Spinal cord (tissue), 10 donors: ENCODE data around the gene MPL. TPM values are rescaled to one million over a fixed set of nuclear protein-coding genes. Genes with fewer than 3 reads are reported as not detected.

Experiments used
- DNase-seq, 6 donors: peaks; one replicate each; pipeline versions ENCODE4 v3.0.0 to v3.0.0-alpha.2; 2013 to 2015; ENCODE audit warnings: low spot score in 6 of 6, low read depth in 4 of 6
- H3K27ac ChIP-seq: one replicate; pipeline ENCODE4 v1.5.1; 2013; ENCODE audit warnings: low read depth, low read length, control low read depth
- H3K27me3 ChIP-seq: one replicate; pipeline ENCODE4 v1.6.1; 2013; ENCODE audit warnings: low read length; ENCODE audit not compliant: control insufficient read depth, insufficient read depth
- H3K36me3 ChIP-seq: one replicate; pipeline ENCODE4 v1.6.1; 2013; ENCODE audit warnings: low read length; ENCODE audit not compliant: control insufficient read depth, insufficient read depth
- H3K4me1 ChIP-seq: one replicate; pipeline ENCODE4 v1.6.1; 2013; ENCODE audit warnings: low read length; ENCODE audit not compliant: control insufficient read depth, insufficient read depth
- H3K4me3 ChIP-seq: one replicate; pipeline ENCODE4 v1.5.1; 2013; ENCODE audit warnings: low read depth, low read length, control low read depth
- H3K9me3 ChIP-seq: one replicate; pipeline ENCODE4 v1.6.1; 2013; ENCODE audit warnings: low read length; ENCODE audit not compliant: control insufficient read depth, insufficient read depth
- WGBS: methylation state at CpG from one replicate; pipeline ENCODE4 v1.1.5; 2013; ENCODE audit warnings: missing lambda C conversion rate; ENCODE audit not compliant: insufficient coverage; 5-methylcytosine and 5-hydroxymethylcytosine counted together
- polyA plus RNA-seq, 2 donors: library from polyadenylated mRNA; unstranded; fragments of 120-200 nt; gene quantifications; one replicate each; pipeline ENCODE4 v1.2.1, GENCODE V29; 2013; ENCODE audit not compliant: insufficient read length in 2 of 2
- total RNA-seq, 2 donors: library from RNA; depleted of rRNA in 1 of 2; stranded (reverse); fragments of 120-200 nt in 1 of 2; fragments of >200 nt in 1 of 2; gene quantifications; one replicate each; pipeline versions ENCODE4 v1.2.3 to v1.2.4, GENCODE V29; 2013 to 2014
- donor health status: healthy.

Gene MPL
- total and polyA plus RNA-seq, 4 donors = 0.11 to 1.2 (median 0.40) TPM

- H3K27me3 ChIP-seq = no peaks in the 10 kb centered on the region
- H3K4me3 ChIP-seq = no peak overlapping the region
- H3K4me1 ChIP-seq = peaks cover 29% of the 10 kb centered on the region
- H3K36me3 ChIP-seq = peaks cover 45% of the 10 kb centered on the region
- 73% methylated on average over 2 of the region's 4 CpGs for WGBS
- DNase-seq = no peak
- no peak overlapping the region for H3K27ac ChIP-seq
- H3K9me3 ChIP-seq = no peaks in the 10 kb centered on the region
Observed at GRCh38 chr1:43360616-43361015, 23.0 kb downstream of the MPL start.

GRCh38 chr1:43363283-43363934 is 25.8 kb downstream of the MPL start:
- 83% methylated on average over 4 of the region's 9 CpGs for WGBS
- Histone ChIP-seq H3K4me3 (no peak overlapping the region), H3K36me3 (peaks cover 55% of the 10 kb centered on the region), H3K4me1 (peaks cover 44% of the 10 kb centered on the region), H3K27ac (no peak overlapping the region), H3K27me3 (no peaks in the 10 kb centered on the region), H3K9me3 (no peaks in the 10 kb centered on the region)
- DNase-seq = no peak

GRCh38 chr1:43363935-43364525 is 26.4 kb downstream of the MPL start:
- H3K27me3 ChIP-seq = no peaks in the 10 kb centered on the region
- peaks cover 55% of the 10 kb centered on the region for H3K36me3 ChIP-seq
- no peak overlapping the region for H3K4me3 ChIP-seq
- H3K4me1 ChIP-seq = peaks cover 47% of the 10 kb centered on the region
- H3K9me3 ChIP-seq = no peaks in the 10 kb centered on the region
- no peak for DNase-seq
- no peak overlapping the region for H3K27ac ChIP-seq
- WGBS = 80% methylated on average over 4 of the region's 5 CpGs

- no peak for DNase-seq
- Histone ChIP-seq H3K4me1 (peaks cover 35% of the 10 kb centered on the region), H3K9me3 (no peaks in the 10 kb centered on the region), H3K27me3 (no peaks in the 10 kb centered on the region), H3K4me3 (no peak overlapping the region), H3K36me3 (peaks cover 54% of the 10 kb centered on the region), H3K27ac (no peak overlapping the region)
- 80% methylated on average over 2 of the region's 2 CpGs for WGBS
Observed at GRCh38 chr1:43365678-43366077, 28.1 kb downstream of the MPL start.

GRCh38 chr1:43366179-43366578 is 28.6 kb downstream of the MPL start:
- H3K4me3 ChIP-seq = no peak overlapping the region

DNA sequence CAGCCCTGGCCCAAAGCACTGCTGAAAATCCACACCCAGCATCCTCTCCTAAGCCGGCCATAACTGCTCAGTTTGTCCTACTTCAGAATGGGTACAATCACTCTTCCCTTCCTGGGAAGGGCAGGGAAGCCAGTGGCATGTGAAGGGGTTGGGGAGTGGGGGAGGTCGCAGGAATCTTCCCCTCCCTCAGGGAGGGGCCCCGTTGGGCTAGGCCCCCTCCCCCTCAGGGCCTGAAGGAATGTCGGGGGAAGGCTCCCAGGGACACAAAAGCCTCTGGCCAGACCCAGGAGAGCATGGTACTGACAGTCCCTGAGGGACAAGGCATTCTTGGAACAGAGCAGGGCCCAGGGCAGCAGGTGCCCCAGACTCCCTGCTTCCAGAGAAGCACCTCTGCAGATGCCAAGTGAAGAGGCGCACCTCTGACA is 29.0 kb downstream of the MPL start:
- H3K27me3 ChIP-seq = no peaks in the 10 kb centered on the region
- DNase-seq = no peak
- no peaks in the 10 kb centered on the region for H3K9me3 ChIP-seq
- H3K4me1 ChIP-seq = peaks cover 31% of the 10 kb centered on the region
- H3K4me3 ChIP-seq = peak overlapping the region; percentile 65
- 20% methylated on average over 3 of the region's 5 CpGs for WGBS
- no peak overlapping the region for H3K27ac ChIP-seq
- peaks cover 50% of the 10 kb centered on the region for H3K36me3 ChIP-seq

More at GRCh38 chr1:43366179-43366578, 28.6 kb downstream of the MPL start:
- DNase-seq = no peak
- Histone ChIP-seq H3K4me1 (peaks cover 31% of the 10 kb centered on the region), H3K36me3 (peaks cover 50% of the 10 kb centered on the region), H3K27ac (no peak overlapping the region), H3K9me3 (no peaks in the 10 kb centered on the region), H3K27me3 (no peaks in the 10 kb centered on the region)
- 57% methylated on average over 6 of the region's 11 CpGs for WGBS

- Histone ChIP-seq H3K9me3 (no peaks in the 10 kb centered on the region), H3K27ac (peak overlapping the region; percentile 52), H3K4me1 (peaks cover 31% of the 10 kb centered on the region), H3K27me3 (no peaks in the 10 kb centered on the region), H3K36me3 (peaks cover 47% of the 10 kb centered on the region), H3K4me3 (peak overlapping the region; percentile 65)
- no peak for DNase-seq
- WGBS = 10% methylated on average over 43 of the region's 48 CpGs
Observed at GRCh38 chr1:43367026-43367903, 29.6 kb downstream of the MPL start.

DNA sequence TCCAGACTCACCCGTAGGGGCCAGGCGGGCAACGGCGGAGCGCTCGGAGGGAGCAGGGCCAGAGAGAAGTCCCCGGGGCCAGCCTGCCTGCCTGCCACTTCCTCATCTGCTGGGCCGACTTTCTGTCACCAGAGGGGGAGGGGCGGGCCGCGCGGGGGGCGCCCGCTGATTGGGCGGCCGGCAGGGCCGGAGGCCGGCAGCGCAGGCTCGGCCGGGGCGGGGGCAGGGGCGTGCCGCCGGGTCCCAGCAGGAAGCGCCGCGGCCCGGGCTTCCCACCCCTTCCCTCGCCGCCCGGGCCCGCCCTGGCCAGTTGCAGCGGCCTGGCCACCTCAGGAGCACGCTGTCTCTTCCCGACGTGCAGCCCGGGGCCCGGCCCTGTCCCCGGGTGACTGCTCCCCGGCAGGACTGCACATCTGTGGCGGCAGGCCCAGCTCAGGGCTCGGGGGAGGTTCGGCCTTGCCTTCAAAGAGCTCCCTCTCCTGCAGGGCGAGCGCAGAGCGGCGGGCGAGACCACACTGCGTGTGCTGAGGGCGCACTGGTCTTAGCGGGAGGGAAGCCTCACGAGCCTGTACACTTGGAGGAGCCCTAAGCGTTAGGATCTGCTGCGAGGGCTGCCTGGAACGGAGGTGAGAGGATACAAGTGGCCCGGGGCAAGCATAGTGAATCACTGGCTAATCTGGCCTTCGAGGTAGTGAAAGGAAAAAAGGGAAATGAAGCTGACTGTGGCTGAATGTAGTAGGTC is 30.5 kb downstream of the MPL start, which contains the start of gene ELOVL1:
Gene ELOVL1, minus strand, starts transcription at position 108 of the 742 bp plus-strand sequence. CDS start 2,402 bp downstream, outside the sequence.
- Histone ChIP-seq H3K36me3 (peaks cover 39% of the 10 kb centered on the region), H3K27ac (peak within 1 kb of the TSS; percentile 80), H3K4me3 (peak within 1 kb of the TSS; percentile 66), H3K4me1 (peaks cover 31% of the 10 kb centered on the region), H3K9me3 (no peaks in the 10 kb centered on the region), H3K27me3 (no peaks in the 10 kb centered on the region)
- WGBS = under 1% methylated on average over 58 of the region's 58 CpGs
- peak in 3 of 6 donors; percentile 74 to 93 (median 89) for DNase-seq

DNA sequence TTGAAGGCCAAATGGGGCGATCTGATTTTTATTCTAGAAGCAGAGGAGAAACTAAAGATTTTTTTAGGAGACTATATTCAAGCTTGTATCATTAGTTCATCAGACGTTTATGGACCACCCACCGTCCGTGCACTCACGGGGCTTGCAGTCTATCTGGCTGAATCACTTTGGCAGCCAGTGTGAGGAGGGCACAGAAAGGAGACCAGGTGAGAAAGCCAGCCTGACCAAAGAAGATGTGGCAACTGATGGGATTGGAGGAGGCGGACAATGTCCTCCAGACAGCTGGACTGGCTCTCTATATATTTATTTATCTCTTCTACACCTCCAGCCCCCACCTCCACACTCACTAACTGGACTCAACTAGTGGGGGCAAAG is 31.0 kb downstream of the MPL start:
- Histone ChIP-seq H3K9me3 (no peaks in the 10 kb centered on the region), H3K36me3 (peaks cover 33% of the 10 kb centered on the region), H3K27ac (peak overlapping the region; percentile 80), H3K4me1 (peaks cover 31% of the 10 kb centered on the region), H3K4me3 (peak overlapping the region; percentile 66), H3K27me3 (no peaks in the 10 kb centered on the region)
- 17% methylated on average over 4 of the region's 6 CpGs for whole genome bisulfite sequencing
- DNase-seq = no peak
